ENCODE results near the gene ZNF646.

The ZNF646 gene

DNA sequence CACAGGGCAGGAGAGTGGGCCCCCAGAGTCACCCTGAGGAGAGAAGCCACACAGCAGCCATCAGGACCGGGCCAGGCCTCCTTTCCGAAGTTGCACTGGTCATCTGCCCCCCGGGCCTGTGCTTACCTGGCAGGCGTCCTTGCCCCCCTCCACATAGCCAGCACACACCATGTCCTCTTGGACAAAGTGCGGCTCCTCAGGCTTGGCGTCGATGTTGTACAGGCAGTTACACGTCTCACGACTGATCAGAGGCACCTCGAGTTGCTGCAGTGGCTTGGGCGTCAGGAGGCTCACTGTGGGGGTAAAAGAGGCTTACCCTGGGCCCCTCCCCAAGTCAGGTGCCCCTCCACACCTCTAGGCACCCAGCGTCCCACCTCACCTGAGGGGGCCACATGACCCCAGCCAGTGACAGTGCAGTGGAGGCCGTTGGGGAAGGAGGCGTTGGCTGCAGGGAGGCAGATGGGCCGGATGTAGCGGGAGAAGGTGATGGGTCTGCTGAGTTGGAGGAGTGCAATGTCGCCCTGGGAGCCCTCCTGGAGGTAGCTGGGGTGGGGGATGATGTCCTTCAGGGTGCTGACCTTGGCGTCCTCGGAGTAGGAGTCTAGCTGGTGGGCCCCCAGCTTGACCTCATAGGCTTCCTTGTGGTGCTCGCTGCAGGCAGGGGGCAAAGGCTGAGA is 58.2 kb downstream of the ZNF646 start:
- DNase-seq: no peak

- no peak for DNase-seq
These were observed 58.9 kb downstream of the ZNF646 start for GRCh38 chr16:31133046-31133501.

Data from stimulated activated CD4-positive, alpha-beta T cell treated with anti-CD3 and anti-CD28 coated beads, Interleukin-2, amount 100 ng/mL, for 48 hours (primary cell).